Loucy (cell line): ENCODE measurements around the gene STK4.

Source experiments
- H2AFZ ChIP-seq: fragments of 200-600 bp; sonication (generic); 2 replicates; pipeline ENCODE4 v1.6.0; 2016; ENCODE audit warnings: antibody characterized with exemption, mild to moderate bottlenecking, low read length, moderate library complexity
- H3F3A ChIP-seq: fragments of 200-600 bp; 2 replicates; pipeline ENCODE4 v1.6.0; 2016; ENCODE audit warnings: antibody characterized with exemption, low read depth, mild to moderate bottlenecking
- H3K27me3 ChIP-seq: fragments of 200-600 bp; sonication (generic); 2 replicates; pipeline ENCODE4 v1.6.1; 2014; ENCODE audit warnings: low read length, mild to moderate bottlenecking; ENCODE audit not compliant: insufficient read depth, poor library complexity, severe bottlenecking
- H3K36me3 ChIP-seq: fragments of 200-600 bp; sonication (generic); 2 replicates; pipeline ENCODE4 v1.6.1; 2016; ENCODE audit warnings: low read length; ENCODE audit not compliant: insufficient read depth
- H3K4me1 ChIP-seq: fragments of 200-600 bp; sonication (generic); 2 replicates; pipeline ENCODE4 v1.5.1; 2014; ENCODE audit warnings: low read length, mild to moderate bottlenecking; ENCODE audit not compliant: insufficient read depth, poor library complexity, severe bottlenecking
- H3K4me2 ChIP-seq: fragments of 200-600 bp; sonication (generic); 2 replicates; pipeline ENCODE4 v1.6.0; 2014; ENCODE audit warnings: antibody characterized with exemption, low read length, low read depth, mild to moderate bottlenecking; ENCODE audit not compliant: poor library complexity, severe bottlenecking
- H3K4me3 ChIP-seq: fragments of 200-600 bp; sonication (generic); 2 replicates; pipeline ENCODE4 v1.5.1; 2014; ENCODE audit warnings: low read length, mild to moderate bottlenecking, mixed read lengths; ENCODE audit not compliant: poor library complexity, severe bottlenecking
- H3K79me2 ChIP-seq: fragments of 200-600 bp; sonication (generic); 2 replicates; pipeline ENCODE4 v1.6.1; 2014; ENCODE audit warnings: low read length; ENCODE audit not compliant: insufficient read depth
- H3K9ac ChIP-seq: fragments of 200-600 bp; sonication (generic); 2 replicates; pipeline ENCODE4 v1.6.0; 2014; ENCODE audit warnings: mild to moderate bottlenecking, low read depth, low read length, moderate library complexity; ENCODE audit not compliant: poor library complexity, severe bottlenecking
- H3K9me2 ChIP-seq: fragments of 200-600 bp; sonication (generic); replicated peaks from 2 replicates; pipeline ENCODE4 v1.6.1; 2016; ENCODE audit warnings: low read depth, low read length, mixed read lengths
- H3K9me3 ChIP-seq: fragments of 200-600 bp; sonication (generic); 2 replicates; pipeline ENCODE4 v1.6.1; 2014; ENCODE audit warnings: mild to moderate bottlenecking, antibody characterized with exemption, low read length, low read depth; ENCODE audit not compliant: insufficient read depth
- H4K20me1 ChIP-seq: fragments of 200-600 bp; sonication (generic); 2 replicates; pipeline ENCODE4 v1.6.0; 2014; ENCODE audit warnings: antibody characterized with exemption, low read length, mild to moderate bottlenecking; ENCODE audit not compliant: insufficient read depth, poor library complexity, severe bottlenecking
- EZH2phosphoT487 ChIP-seq: fragments of 200-600 bp; IDR thresholded peaks from 2 replicates; pipeline ENCODE4 v1.6.1; 2018; ENCODE audit warnings: antibody characterized with exemption, mild to moderate bottlenecking, moderate library complexity, borderline replicate concordance
- TF ChIP-seq, protein P1 (sequence below): fragments of 200-600 bp; sonication (generic); conservative IDR thresholded peaks from 2 replicates; pipeline ENCODE4 v1.5.1; 2014; ENCODE audit warnings: mild to moderate bottlenecking, antibody characterized with exemption, low read length

STK4 gene

DNA sequence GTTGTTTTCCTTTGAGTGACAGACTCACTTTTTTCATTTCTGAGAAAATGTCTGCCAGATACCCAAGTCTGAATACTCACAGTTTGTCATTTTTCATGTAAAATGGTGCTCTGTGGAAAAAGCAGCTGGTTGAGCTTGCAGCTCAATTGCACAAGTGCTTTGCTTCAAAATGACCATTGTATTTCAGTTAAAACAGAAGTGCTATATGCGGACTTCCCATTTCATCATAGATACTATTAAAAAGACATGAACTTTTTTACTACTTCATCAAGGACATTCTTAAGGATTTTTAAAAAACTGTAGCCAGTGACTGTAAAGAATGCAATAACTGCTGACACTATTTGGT, 73.1 kb downstream of the STK4 start:
- Histone ChIP-seq H3K79me2 (peaks cover 3% of the 10 kb centered on the region; the same call in 1 of the 2 replicates), H3K9me3 (no peaks in the 10 kb centered on the region), H4K20me1 (no peaks in the 10 kb centered on the region), H3K27me3 (no peaks in the 10 kb centered on the region), H3K4me1 (no peaks in the 10 kb centered on the region), H2AFZ (no peak overlapping the region), H3K4me3 (no peak overlapping the region), H3K36me3 (peaks cover 28% of the 10 kb centered on the region; the same call in 1 of the 2 replicates), H3K4me2 (no peak overlapping the region), H3K9ac (no peak overlapping the region), H3F3A (no peaks in the 10 kb centered on the region), H3K9me2 (no peaks in the 10 kb centered on the region)
- TF ChIP-seq, protein P1, sequence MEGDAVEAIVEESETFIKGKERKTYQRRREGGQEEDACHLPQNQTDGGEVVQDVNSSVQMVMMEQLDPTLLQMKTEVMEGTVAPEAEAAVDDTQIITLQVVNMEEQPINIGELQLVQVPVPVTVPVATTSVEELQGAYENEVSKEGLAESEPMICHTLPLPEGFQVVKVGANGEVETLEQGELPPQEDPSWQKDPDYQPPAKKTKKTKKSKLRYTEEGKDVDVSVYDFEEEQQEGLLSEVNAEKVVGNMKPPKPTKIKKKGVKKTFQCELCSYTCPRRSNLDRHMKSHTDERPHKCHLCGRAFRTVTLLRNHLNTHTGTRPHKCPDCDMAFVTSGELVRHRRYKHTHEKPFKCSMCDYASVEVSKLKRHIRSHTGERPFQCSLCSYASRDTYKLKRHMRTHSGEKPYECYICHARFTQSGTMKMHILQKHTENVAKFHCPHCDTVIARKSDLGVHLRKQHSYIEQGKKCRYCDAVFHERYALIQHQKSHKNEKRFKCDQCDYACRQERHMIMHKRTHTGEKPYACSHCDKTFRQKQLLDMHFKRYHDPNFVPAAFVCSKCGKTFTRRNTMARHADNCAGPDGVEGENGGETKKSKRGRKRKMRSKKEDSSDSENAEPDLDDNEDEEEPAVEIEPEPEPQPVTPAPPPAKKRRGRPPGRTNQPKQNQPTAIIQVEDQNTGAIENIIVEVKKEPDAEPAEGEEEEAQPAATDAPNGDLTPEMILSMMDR, result no peak
- no peak for TF ChIP-seq EZH2phosphoT487

DNA sequence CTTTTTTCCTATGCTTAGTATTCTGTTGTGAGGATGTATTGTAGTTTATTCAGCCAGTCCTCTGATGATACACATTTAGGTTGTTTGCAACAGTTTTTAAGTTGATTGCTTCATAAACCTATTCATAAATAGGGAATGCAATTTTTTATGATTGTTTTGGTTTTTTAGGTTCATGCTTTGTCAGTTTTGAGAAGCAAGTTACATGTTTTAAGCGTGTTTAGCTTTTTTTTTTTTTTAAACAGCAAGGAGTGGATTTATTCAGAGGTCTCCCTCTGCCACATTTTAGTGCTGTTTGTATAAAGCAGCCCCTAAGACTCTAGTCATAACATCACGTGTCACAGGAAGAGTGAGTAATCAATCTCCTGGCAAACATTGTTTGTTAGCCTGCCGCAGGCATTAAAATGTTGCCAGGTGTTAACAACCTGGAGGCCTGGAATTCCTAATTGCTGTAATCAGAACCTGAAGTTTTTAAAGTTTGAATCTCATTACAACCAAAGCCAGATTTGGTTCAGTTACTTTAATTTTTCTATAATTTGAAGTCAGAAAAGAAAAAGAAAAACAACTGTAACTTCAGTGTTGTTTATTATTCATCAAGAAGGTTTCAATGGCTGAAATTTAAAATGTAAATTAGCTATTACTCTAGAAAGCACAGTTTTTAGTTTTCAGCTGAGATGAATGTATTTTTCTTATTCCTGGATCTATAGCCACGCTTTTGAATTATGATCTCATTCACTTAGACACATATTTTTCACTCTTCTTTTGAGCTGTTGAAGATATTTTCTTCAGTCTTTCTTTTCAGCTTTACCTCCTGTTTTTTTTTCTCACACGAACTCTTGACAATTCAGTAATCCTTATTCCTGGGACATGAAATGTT, 75.4 kb downstream of the STK4 start:
- H3K36me3 ChIP-seq, result peaks cover 17% of the 10 kb centered on the region; the same call in 1 of the 2 replicates
- no peak overlapping the region for H3K9ac ChIP-seq
- TF ChIP-seq, protein P1, result no peak
- no peak for TF ChIP-seq EZH2phosphoT487
- H3K9me3 ChIP-seq, result no peaks in the 10 kb centered on the region
- no peaks in the 10 kb centered on the region for H3F3A ChIP-seq
- no peaks in the 10 kb centered on the region for H4K20me1 ChIP-seq
- H3K27me3 ChIP-seq, result no peaks in the 10 kb centered on the region
- no peak overlapping the region for H3K4me3 ChIP-seq
- no peak overlapping the region for H3K4me2 ChIP-seq
- no peaks in the 10 kb centered on the region for H3K9me2 ChIP-seq
- no peak overlapping the region for H2AFZ ChIP-seq
- peaks cover 6% of the 10 kb centered on the region; the same call in 1 of the 2 replicates for H3K79me2 ChIP-seq
- no peaks in the 10 kb centered on the region for H3K4me1 ChIP-seq

DNA sequence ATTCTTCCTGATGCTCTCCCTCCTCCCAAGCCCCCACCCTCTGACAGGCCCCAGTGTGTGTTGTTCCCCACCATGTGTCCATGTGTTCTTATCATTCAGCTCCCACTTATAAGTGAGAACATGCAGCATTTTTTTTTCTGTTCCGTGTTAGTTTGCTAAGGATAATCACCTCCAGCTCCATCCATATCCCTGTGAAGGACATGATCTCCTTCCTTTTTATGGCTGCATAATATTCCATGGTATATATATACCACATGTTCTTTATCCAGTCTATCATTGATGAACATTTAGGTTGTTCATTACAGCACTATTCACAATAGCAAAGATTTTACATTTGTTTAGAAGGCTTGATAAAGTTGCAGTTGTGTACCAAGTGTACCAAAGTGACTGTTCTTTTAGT, 76.7 kb downstream of the STK4 start:
- peaks cover 17% of the 10 kb centered on the region; the same call in 1 of the 2 replicates for H3K36me3 ChIP-seq
- H3K9ac ChIP-seq, result no peak overlapping the region
- no peaks in the 10 kb centered on the region for H3K4me1 ChIP-seq
- TF ChIP-seq EZH2phosphoT487, result no peak
- no peaks in the 10 kb centered on the region for H3K27me3 ChIP-seq
- H2AFZ ChIP-seq, result no peak overlapping the region
- H4K20me1 ChIP-seq, result no peaks in the 10 kb centered on the region
- no peaks in the 10 kb centered on the region for H3K9me3 ChIP-seq
- no peak overlapping the region for H3K4me2 ChIP-seq
- no peak overlapping the region for H3K4me3 ChIP-seq
- no peaks in the 10 kb centered on the region for H3F3A ChIP-seq
- H3K79me2 ChIP-seq, result peaks cover 6% of the 10 kb centered on the region; the same call in 1 of the 2 replicates
- H3K9me2 ChIP-seq, result no peaks in the 10 kb centered on the region
